Measurements from ENCODE around the gene GRM1. TPM values are rescaled to one million over a fixed set of nuclear protein-coding genes. Genes with fewer than 3 reads are reported as not detected.
"Not testable (repeated sequence)": the region's sequence is repeated elsewhere in the genome, so short reads cannot be mapped to it uniquely, and the experiment has no call there.

Gene GRM1
- total RNA-seq, 4 donors from 2014 or later: not detected

DNA sequence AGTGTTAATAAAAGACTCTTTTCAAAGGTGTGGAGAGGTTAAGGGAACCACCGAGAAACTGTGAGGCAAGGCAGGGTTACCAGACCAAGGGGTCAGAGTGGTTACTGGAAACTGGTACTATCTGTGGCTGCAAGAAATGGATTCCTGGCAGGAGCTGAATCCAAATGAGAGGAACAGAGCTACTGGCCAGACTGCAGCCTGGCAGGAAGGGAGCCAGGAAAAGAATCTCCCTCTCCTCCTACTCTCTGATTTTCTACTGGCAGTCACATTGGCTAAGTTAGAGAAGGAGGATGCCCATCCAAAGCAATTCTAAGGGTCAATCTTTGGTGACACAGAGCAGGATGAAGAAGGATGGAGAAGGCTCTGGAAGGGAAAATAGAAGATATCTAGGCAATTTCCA lies 211.5 kb downstream of the GRM1 start:
- no peak for DNase-seq
- Histone ChIP-seq H3K4me1 (no peaks in the 10 kb centered on the region), H3K9me3 (no peaks in the 10 kb centered on the region), H3K27ac (no peak overlapping the region), H3K27me3 (no peaks in the 10 kb centered on the region), H3K36me3 (no peaks in the 10 kb centered on the region), H3K4me3 (no peak overlapping the region)
- no peak for TF ChIP-seq POLR2A (IDR thresholded peaks at IDR 0.05)
- TF ChIP-seq, protein P1, sequence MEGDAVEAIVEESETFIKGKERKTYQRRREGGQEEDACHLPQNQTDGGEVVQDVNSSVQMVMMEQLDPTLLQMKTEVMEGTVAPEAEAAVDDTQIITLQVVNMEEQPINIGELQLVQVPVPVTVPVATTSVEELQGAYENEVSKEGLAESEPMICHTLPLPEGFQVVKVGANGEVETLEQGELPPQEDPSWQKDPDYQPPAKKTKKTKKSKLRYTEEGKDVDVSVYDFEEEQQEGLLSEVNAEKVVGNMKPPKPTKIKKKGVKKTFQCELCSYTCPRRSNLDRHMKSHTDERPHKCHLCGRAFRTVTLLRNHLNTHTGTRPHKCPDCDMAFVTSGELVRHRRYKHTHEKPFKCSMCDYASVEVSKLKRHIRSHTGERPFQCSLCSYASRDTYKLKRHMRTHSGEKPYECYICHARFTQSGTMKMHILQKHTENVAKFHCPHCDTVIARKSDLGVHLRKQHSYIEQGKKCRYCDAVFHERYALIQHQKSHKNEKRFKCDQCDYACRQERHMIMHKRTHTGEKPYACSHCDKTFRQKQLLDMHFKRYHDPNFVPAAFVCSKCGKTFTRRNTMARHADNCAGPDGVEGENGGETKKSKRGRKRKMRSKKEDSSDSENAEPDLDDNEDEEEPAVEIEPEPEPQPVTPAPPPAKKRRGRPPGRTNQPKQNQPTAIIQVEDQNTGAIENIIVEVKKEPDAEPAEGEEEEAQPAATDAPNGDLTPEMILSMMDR (IDR thresholded peaks at IDR 0.05): no peak
- intact Hi-C loops (cut with DNase I): no loop called here
- WGBS, 2 donors: 88 to 91% methylated on average over 1 of the region's 1 CpG

DNA sequence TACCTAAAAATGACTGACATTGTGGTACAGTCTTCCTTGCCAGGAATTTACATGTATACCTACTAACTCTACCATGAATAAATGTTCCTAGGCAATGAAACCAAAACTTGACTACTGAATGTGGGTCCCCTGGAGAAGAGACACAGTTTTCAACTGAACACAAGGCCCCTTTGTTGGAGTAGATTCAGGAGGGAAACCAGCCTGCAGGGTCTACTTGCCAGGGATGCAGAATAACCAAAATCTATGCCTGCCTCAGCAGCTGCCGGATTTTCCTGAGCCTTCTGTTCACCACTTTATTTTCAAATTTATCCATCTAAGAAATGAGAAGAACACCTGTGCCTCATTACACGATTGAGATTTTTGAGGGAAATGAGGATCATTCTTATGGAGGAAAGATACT lies 211.9 kb downstream of the GRM1 start:
- Histone ChIP-seq H3K4me1 (no peaks in the 10 kb centered on the region), H3K27ac (no peak overlapping the region), H3K36me3 (no peaks in the 10 kb centered on the region), H3K27me3 (no peaks in the 10 kb centered on the region), H3K4me3 (no peak overlapping the region), H3K9me3 (no peaks in the 10 kb centered on the region)
- DNase-seq: no peak
- no peak for TF ChIP-seq POLR2A (IDR thresholded peaks at IDR 0.05)
- TF ChIP-seq, protein P1 (IDR thresholded peaks at IDR 0.05): no peak
- intact Hi-C loops (cut with DNase I): no loop called here
- WGBS, 2 donors: 70 to 79% methylated on average over 2 of the region's 2 CpGs

GRCh38 chr6:146243646-146244045 lies 214.8 kb downstream of the GRM1 start:
- WGBS, 2 donors: 85 to 92% methylated on average over 5 of the region's 5 CpGs
- DNase-seq; H3K27ac ChIP-seq; H3K9me3 ChIP-seq; H3K36me3 ChIP-seq; H3K4me1 ChIP-seq; H3K4me3 ChIP-seq; H3K27me3 ChIP-seq; intact Hi-C loops (cut with DNase I): not testable (repeated sequence)

GRCh38 chr6:146244630-146245143 lies 215.8 kb downstream of the GRM1 start:
- Histone ChIP-seq H3K4me3 (no peak overlapping the region), H3K27ac (no peak overlapping the region), H3K36me3 (no peaks in the 10 kb centered on the region), H3K9me3 (no peaks in the 10 kb centered on the region), H3K4me1 (no peaks in the 10 kb centered on the region), H3K27me3 (no peaks in the 10 kb centered on the region)
- no peak for DNase-seq
- intact Hi-C loops (cut with DNase I): no loop called here
- TF ChIP-seq POLR2A (IDR thresholded peaks at IDR 0.05): no peak
- TF ChIP-seq, protein P1 (IDR thresholded peaks at IDR 0.05): no peak
- 53 to 60% methylated on average over 5 of the region's 5 CpGs for WGBS, 2 donors

GRCh38 chr6:146246028-146246427 lies 217.2 kb downstream of the GRM1 start:
- no peak overlapping the region for H3K27ac ChIP-seq
- H3K27me3 ChIP-seq: no peaks in the 10 kb centered on the region
- H3K4me1 ChIP-seq: no peaks in the 10 kb centered on the region
- no peak for DNase-seq
- 50 to 60% methylated on average over 1 of the region's 1 CpG for WGBS, 2 donors
- intact Hi-C loops (cut with DNase I): no loop called here
- TF ChIP-seq POLR2A (IDR thresholded peaks at IDR 0.05): no peak
- TF ChIP-seq, protein P1 (IDR thresholded peaks at IDR 0.05): no peak
- no peak overlapping the region for H3K4me3 ChIP-seq
- H3K36me3 ChIP-seq: no peaks in the 10 kb centered on the region
- no peaks in the 10 kb centered on the region for H3K9me3 ChIP-seq

DNA sequence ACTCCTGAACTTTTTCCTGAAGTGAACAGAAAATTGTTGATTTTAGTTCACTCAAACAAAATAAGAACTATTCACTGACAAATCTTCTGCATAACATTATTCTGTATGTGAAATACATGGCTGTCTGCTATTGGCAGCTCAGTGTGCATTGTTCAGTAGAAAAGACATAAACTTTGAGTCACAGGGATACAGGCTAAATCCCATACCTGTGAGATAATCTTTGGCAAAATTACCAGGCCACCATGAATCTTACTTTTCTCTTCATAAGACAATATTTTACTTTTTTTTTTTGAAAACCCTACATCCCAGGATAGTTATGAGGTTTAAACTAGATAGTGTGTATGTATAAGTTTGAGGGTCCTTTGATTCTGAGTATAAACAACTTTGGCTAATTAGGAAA lies 224.8 kb downstream of the GRM1 start:
- H3K27me3 ChIP-seq: no peaks in the 10 kb centered on the region
- no peak for DNase-seq
- H3K9me3 ChIP-seq: no peaks in the 10 kb centered on the region
- no peaks in the 10 kb centered on the region for H3K36me3 ChIP-seq
- no peak overlapping the region for H3K4me3 ChIP-seq
- intact Hi-C loops (cut with DNase I): no loop called here
- no peaks in the 10 kb centered on the region for H3K4me1 ChIP-seq
- no peak for TF ChIP-seq POLR2A (IDR thresholded peaks at IDR 0.05)
- TF ChIP-seq, protein P1 (IDR thresholded peaks at IDR 0.05): no peak
- H3K27ac ChIP-seq: no peak overlapping the region

All from esophagus squamous epithelium (tissue), 5 donors.